GM10266 (cell line): ENCODE measurements around the gene CAMTA1.

Source experiments
- DNase-seq: peaks from one replicate; pipeline ENCODE4 v3.0.0; 2012; ENCODE audit errors: extremely low spot score
- TF ChIP-seq, protein P1 (sequence below): IDR thresholded peaks from 2 replicates; pipeline ENCODE4 v1.5.1; 2012; ENCODE audit warnings: mild to moderate bottlenecking, low read depth; ENCODE audit not compliant: control insufficient read depth, insufficient read depth; ENCODE audit errors: missing control alignments

Gene CAMTA1

GRCh38 chr1:7482772-7483495 lies 697.7 kb downstream of the CAMTA1 start:
- TF ChIP-seq, protein P1, sequence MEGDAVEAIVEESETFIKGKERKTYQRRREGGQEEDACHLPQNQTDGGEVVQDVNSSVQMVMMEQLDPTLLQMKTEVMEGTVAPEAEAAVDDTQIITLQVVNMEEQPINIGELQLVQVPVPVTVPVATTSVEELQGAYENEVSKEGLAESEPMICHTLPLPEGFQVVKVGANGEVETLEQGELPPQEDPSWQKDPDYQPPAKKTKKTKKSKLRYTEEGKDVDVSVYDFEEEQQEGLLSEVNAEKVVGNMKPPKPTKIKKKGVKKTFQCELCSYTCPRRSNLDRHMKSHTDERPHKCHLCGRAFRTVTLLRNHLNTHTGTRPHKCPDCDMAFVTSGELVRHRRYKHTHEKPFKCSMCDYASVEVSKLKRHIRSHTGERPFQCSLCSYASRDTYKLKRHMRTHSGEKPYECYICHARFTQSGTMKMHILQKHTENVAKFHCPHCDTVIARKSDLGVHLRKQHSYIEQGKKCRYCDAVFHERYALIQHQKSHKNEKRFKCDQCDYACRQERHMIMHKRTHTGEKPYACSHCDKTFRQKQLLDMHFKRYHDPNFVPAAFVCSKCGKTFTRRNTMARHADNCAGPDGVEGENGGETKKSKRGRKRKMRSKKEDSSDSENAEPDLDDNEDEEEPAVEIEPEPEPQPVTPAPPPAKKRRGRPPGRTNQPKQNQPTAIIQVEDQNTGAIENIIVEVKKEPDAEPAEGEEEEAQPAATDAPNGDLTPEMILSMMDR = no peak
- no peak for DNase-seq

GRCh38 chr1:7483634-7484383 lies 698.6 kb downstream of the CAMTA1 start:
- no peak for DNase-seq
- TF ChIP-seq, protein P1 = no peak

GRCh38 chr1:7485086-7485780 lies 700.0 kb downstream of the CAMTA1 start:
- TF ChIP-seq, protein P1 = no peak
- DNase-seq = no peak

DNA sequence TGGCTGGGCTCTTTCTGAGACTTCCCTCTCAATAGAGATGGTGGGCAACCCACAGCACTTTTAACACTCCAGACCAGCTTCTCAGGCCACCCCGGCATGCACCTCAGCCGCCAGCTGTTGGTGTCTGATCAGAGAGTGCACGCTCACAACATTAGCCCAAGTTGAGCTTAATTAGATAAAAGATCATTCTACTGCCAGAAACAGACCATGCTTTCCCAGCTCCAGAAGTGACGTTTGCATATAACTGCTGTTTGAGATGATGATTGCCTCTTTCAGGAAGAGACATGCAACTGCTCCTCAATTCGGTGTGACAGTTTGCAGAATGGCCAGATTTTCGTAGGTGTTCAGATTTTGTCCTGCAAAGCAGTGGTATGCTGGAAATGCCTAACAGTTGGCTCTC lies 700.6 kb downstream of the CAMTA1 start:
- TF ChIP-seq, protein P1 = no peak
- no peak for DNase-seq

DNA sequence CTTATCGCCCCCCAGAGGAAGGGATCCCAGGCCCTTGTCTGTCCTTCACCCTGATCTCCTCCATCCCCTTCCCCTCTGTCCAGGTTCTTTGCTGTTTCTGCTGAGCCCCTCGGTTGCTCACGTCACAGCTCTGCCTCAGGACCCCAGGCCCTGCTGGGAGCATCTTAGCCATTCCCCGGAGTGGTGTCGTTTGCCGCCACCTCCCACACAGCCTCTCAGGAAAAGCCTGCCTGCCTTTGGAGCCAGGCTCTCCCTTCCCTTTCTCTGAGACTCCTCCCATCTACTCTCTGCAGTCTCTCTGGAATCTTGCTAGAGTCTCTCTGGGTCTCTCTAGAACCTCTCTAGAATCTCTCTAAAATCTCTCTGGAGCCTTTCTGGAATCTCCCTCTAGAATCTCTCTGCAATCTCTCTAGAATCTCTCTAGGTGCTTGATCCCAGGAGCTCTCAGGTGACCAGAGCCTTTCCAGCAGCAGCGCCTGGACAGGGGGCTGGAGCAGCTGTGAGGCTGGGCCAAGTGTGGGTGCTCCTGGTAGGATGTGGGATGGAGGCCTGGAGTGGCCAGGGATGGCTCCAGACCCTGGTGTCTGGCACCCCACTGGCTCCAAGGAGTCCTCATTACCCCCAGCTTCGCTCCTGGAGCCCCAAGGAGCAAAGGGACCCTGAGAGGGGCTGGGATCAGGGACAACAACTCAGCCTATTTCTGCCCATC lies 702.7 kb downstream of the CAMTA1 start:
- no peak for DNase-seq
- TF ChIP-seq, protein P1 = no peak

- TF ChIP-seq, protein P1 = no peak
- DNase-seq = no peak
Observed at GRCh38 chr1:7488475-7488842, 703.2 kb downstream of the CAMTA1 start.
